HCT116 (cell line): ENCODE measurements around the gene IP6K2. TPM values are rescaled to one million over a fixed set of nuclear protein-coding genes. Genes with fewer than 3 reads are reported as not detected.
"Not testable (repeated sequence)": the region's sequence is repeated elsewhere in the genome, so short reads cannot be mapped to it uniquely, and the experiment has no call there.

Source experiments
- ATAC-seq: fragments of 200-7000 bp; cut with Tn5 transposase; 2 replicates; pipeline ENCODE4 v1.9.1; 2020; ENCODE audit warnings: mild to moderate bottlenecking, moderate library complexity
- BruUV-seq: library from RNA; stranded (reverse); fragments of 400-500 nt; replicated peaks from 2 replicates; lab custom pipeline; 2021; lab: Mats Ljungman, UMichigan
- CTCF ChIA-PET: fragments of 300-600 bp; sonication (Branson Sonifier 250); formaldehyde crosslinking; loops from one replicate; lab custom pipeline; 2021; ENCODE audit warnings: antibody characterized with exemption; lab: Charles Lee
- POLR2A ChIA-PET: fragments of 300-600, 350-600 bp; sonication (Branson Sonifier 250); formaldehyde crosslinking; loops from one replicate; lab custom pipeline; 2021; ENCODE audit warnings: antibody characterized with exemption; lab: Charles Lee
- RAD21 ChIA-PET, 2 experiments: fragments of 300-600 bp; sonication (Branson Sonifier 250); formaldehyde crosslinking; loops; one replicate each; lab custom pipeline; 2023; ENCODE audit warnings: low total read pairs in 2 of 2; ENCODE audit not compliant: uncharacterized antibody in 2 of 2, unreplicated experiment in 2 of 2, low non-redundant PET in 1 of 2; lab: Charles Lee
- DNase-seq: peaks from one replicate; pipeline ENCODE4 v3.0.0-alpha.2; 2010; ENCODE audit warnings: low read depth, low spot score
- H2AFZ ChIP-seq: fragments of 200-600 bp; shearing (Covaris generic), sonication (generic); 2 replicates; pipeline ENCODE4 v1.6.1; 2017; ENCODE audit warnings: low read depth, mixed run types, mixed read lengths, antibody characterized with exemption, low read length; ENCODE audit not compliant: poor library complexity, severe bottlenecking
- H3K27ac ChIP-seq: 2 replicates; pipeline ENCODE4 v1.5.1; 2012; ENCODE audit warnings: low read depth, low read length
- H3K27me3 ChIP-seq: fragments of 200-600 bp; sonication (generic); 2 replicates; pipeline ENCODE4 v1.6.1; 2016; ENCODE audit warnings: mixed run types, low read length, mixed read lengths; ENCODE audit not compliant: insufficient read depth
- H3K36me3 ChIP-seq, 2 experiments: fragments of 200-500 bp in 1 of 2; fragments of 200-600 bp in 1 of 2; sonication (Bioruptor generic) in 1 of 2; sonication (generic) in 1 of 2; 2 replicates each; pipeline versions ENCODE4 v1.5.1 to v1.6.1; 2014 to 2016; ENCODE audit warnings: low read length in 2 of 2, inconsistent platforms in 1 of 2, mixed read lengths in 1 of 2, mixed run types in 1 of 2; ENCODE audit not compliant: insufficient read depth in 2 of 2, control insufficient read depth in 1 of 2
- H3K4me1 ChIP-seq, 2 experiments: fragments of 200-600 bp in 1 of 2; sonication (generic) in 1 of 2; 2 replicates each; pipeline versions ENCODE4 v1.5.1 to v1.6.1; 2012 to 2017; ENCODE audit warnings: low read length in 2 of 2, inconsistent platforms in 1 of 2, mild to moderate bottlenecking in 1 of 2, mixed read lengths in 1 of 2, mixed run types in 1 of 2, moderate library complexity in 1 of 2; ENCODE audit not compliant: insufficient read depth in 2 of 2, control insufficient read depth in 1 of 2
- H3K4me2 ChIP-seq: fragments of 200-600 bp; sonication (generic); 2 replicates; pipeline ENCODE4 v1.6.1; 2017; ENCODE audit warnings: mixed run types, low read length, mixed read lengths
- H3K4me3 ChIP-seq, 2 experiments: fragments of 200-600 bp in 1 of 2; sonication (generic) in 1 of 2; replicated peaks in 1 of 2; 2 replicates each; pipeline ENCODE4 v1.5.1; 2011 to 2016; ENCODE audit warnings: low read length in 2 of 2, control low read depth in 1 of 2, low read depth in 1 of 2, mild to moderate bottlenecking in 1 of 2, mixed read lengths in 1 of 2, mixed run types in 1 of 2
- H3K79me2 ChIP-seq: fragments of 200-600 bp; sonication (generic); 2 replicates; pipeline ENCODE4 v1.6.1; 2017; ENCODE audit warnings: mild to moderate bottlenecking, mixed run types, low read length, moderate library complexity, mixed read lengths; ENCODE audit not compliant: insufficient read depth
- H3K9ac ChIP-seq: fragments of 200-600 bp; sonication (generic); 2 replicates; pipeline ENCODE4 v1.6.1; 2016; ENCODE audit warnings: low read length, mixed read lengths
- H3K9me2 ChIP-seq: fragments of 200-600 bp; sonication (generic), shearing (Covaris generic); 2 replicates; pipeline ENCODE4 v1.6.1; 2017; ENCODE audit warnings: mixed run types, mild to moderate bottlenecking, moderate library complexity; ENCODE audit not compliant: insufficient read depth
- H3K9me3 ChIP-seq, 2 experiments: fragments of 200-500 bp in 1 of 2; fragments of 200-600 bp in 1 of 2; sonication (Bioruptor generic) in 1 of 2; sonication (generic) in 1 of 2; 2 replicates each; pipeline ENCODE4 v1.6.1; 2014 to 2017; ENCODE audit warnings: low read length in 2 of 2, mixed read lengths in 2 of 2, inconsistent platforms in 1 of 2, low read depth in 1 of 2, mild to moderate bottlenecking in 1 of 2, mixed run types in 1 of 2, moderate library complexity in 1 of 2; ENCODE audit not compliant: control insufficient read depth in 1 of 2, insufficient read depth in 1 of 2
- H4K20me1 ChIP-seq: fragments of 200-600 bp; sonication (generic), shearing (Covaris generic); 2 replicates; pipeline ENCODE4 v1.6.1; 2017; ENCODE audit warnings: mixed run types, mild to moderate bottlenecking, moderate library complexity; ENCODE audit not compliant: insufficient read depth
- intact Hi-C: fragments of 100-400 bp; cut with micrococcal nuclease; formaldehyde crosslinking; loops from 2 replicates; pipeline ENCODE4 v1.10.0; 2022
- total RNA-seq: library from RNA; stranded (reverse); gene quantifications from one replicate; pipeline ENCODE4 v1.2.1, GENCODE V29; 2021; ENCODE audit not compliant: unreplicated experiment

IP6K2 gene
- total RNA-seq, 1 experiment from 2014 or later: 89.5 TPM

- RAD21 ChIA-PET, ATAC-seq, H3K27ac ChIP-seq, H3K9me3 ChIP-seq, intact Hi-C loops, H3K4me2 ChIP-seq, DNase-seq, H4K20me1 ChIP-seq, H3K4me3 ChIP-seq, H3K27me3 ChIP-seq, BruUV-seq, POLR2A ChIA-PET, H2AFZ ChIP-seq, H3K4me1 ChIP-seq, H3K36me3 ChIP-seq, H3K79me2 ChIP-seq, H3K9ac ChIP-seq, H3K9me2 ChIP-seq: not testable (repeated sequence)
- CTCF ChIA-PET: interaction anchor here (0.8 to 1.5 kb wide), 2 partner anchors 217 to 253 kb away, joined by 3 read pairs; no protein-coding TSS in a partner anchor
Measured at GRCh38 chr3:48735075-48735767, 18.2 kb upstream of the IP6K2 start.

- BruUV-seq, POLR2A ChIA-PET, H3K4me1 ChIP-seq, H3K9ac ChIP-seq, ATAC-seq, RAD21 ChIA-PET, intact Hi-C loops, H3K27ac ChIP-seq, H3K27me3 ChIP-seq, H3K9me3 ChIP-seq, CTCF ChIA-PET, DNase-seq, H3K4me3 ChIP-seq, H4K20me1 ChIP-seq, H3K9me2 ChIP-seq, H3K79me2 ChIP-seq, H2AFZ ChIP-seq, H3K36me3 ChIP-seq, H3K4me2 ChIP-seq: not testable (repeated sequence)
Measured at GRCh38 chr3:48734541-48734940, 17.5 kb upstream of the IP6K2 start.

- CTCF ChIA-PET, RAD21 ChIA-PET, H3K9me3 ChIP-seq, H3K9me2 ChIP-seq, H3K36me3 ChIP-seq, H3K27ac ChIP-seq, intact Hi-C loops, BruUV-seq, H4K20me1 ChIP-seq, H3K4me1 ChIP-seq, POLR2A ChIA-PET, H3K9ac ChIP-seq, H3K4me3 ChIP-seq, H3K79me2 ChIP-seq, ATAC-seq, DNase-seq, H3K4me2 ChIP-seq, H2AFZ ChIP-seq, H3K27me3 ChIP-seq: not testable (repeated sequence)
Measured at GRCh38 chr3:48733752-48734518, 16.9 kb upstream of the IP6K2 start.
